CD14-positive monocyte (primary cell): Measurements from ENCODE around the gene FAM120B. TPM values are rescaled to one million over a fixed set of nuclear protein-coding genes. Genes with fewer than 3 reads are reported as not detected.

Source experiments
- DNase-seq, 3 donors: peaks; one replicate each; pipeline ENCODE4 v3.0.0-alpha.2; 2011 to 2022
- H2AFZ ChIP-seq: 2 replicates; pipeline ENCODE4 v1.6.0; 2012; ENCODE audit warnings: mild to moderate bottlenecking, low read depth, low read length, inconsistent platforms; ENCODE audit not compliant: insufficient read depth, poor library complexity, severe bottlenecking
- H3K27ac ChIP-seq, 2 donors: 1 replicate in 1 of 2; 2 replicates in 1 of 2; pipeline ENCODE4 v1.5.1; 2012 to 2013; ENCODE audit warnings: low read length in 2 of 2, control low read depth in 1 of 2, inconsistent platforms in 1 of 2, low read depth in 1 of 2, mild to moderate bottlenecking in 1 of 2
- H3K27me3 ChIP-seq, 2 donors: one replicate each; pipeline versions ENCODE4 v1.6.0 to v1.6.1; 2011 to 2013; ENCODE audit warnings: low read length in 2 of 2; ENCODE audit not compliant: control insufficient read depth in 2 of 2, insufficient read depth in 2 of 2
- H3K36me3 ChIP-seq, 2 donors: replicated peaks in 1 of 2; 1 replicate in 1 of 2; 2 replicates in 1 of 2; pipeline versions ENCODE4 v1.5.1 to v1.6.1; 2012 to 2013; ENCODE audit warnings: low read length in 2 of 2, control low read depth in 1 of 2, inconsistent platforms in 1 of 2, mild to moderate bottlenecking in 1 of 2; ENCODE audit not compliant: insufficient read depth in 2 of 2, control insufficient read depth in 1 of 2
- H3K4me1 ChIP-seq, 2 donors: 1 replicate in 1 of 2; 2 replicates in 1 of 2; pipeline versions ENCODE4 v1.5.1 to v1.6.1; 2012 to 2013; ENCODE audit warnings: low read length in 2 of 2, control low read depth in 1 of 2, inconsistent platforms in 1 of 2, mild to moderate bottlenecking in 1 of 2, moderate library complexity in 1 of 2; ENCODE audit not compliant: insufficient read depth in 2 of 2, control insufficient read depth in 1 of 2
- H3K4me2 ChIP-seq: replicated peaks from 2 replicates; pipeline ENCODE3; 2012; ENCODE audit warnings: low read length, moderate library complexity, mild to moderate bottlenecking; ENCODE audit not compliant: poor library complexity, severe bottlenecking; ENCODE audit errors: extremely low read depth
- H3K4me3 ChIP-seq, 3 experiments: fragments of 200-600 bp in 1 of 3; sonication (generic) in 1 of 3; replicated peaks in 1 of 3; 1 replicate in 2 of 3; 2 replicates in 1 of 3; pipeline ENCODE4 v1.5.1; 2011 to 2013; ENCODE audit warnings: low read length in 3 of 3, mild to moderate bottlenecking in 3 of 3, control low read depth in 2 of 3, low read depth in 2 of 3, inconsistent platforms in 1 of 3, moderate library complexity in 1 of 3
- H3K79me2 ChIP-seq: 2 replicates; pipeline ENCODE4 v1.6.0; 2012; ENCODE audit warnings: mild to moderate bottlenecking, control low read depth, inconsistent platforms, low read length, moderate library complexity; ENCODE audit not compliant: insufficient read depth
- H3K9ac ChIP-seq: 2 replicates; pipeline ENCODE4 v1.6.0; 2017; ENCODE audit warnings: low read length, mild to moderate bottlenecking; ENCODE audit not compliant: insufficient read depth, poor library complexity, severe bottlenecking
- H3K9me3 ChIP-seq, 2 donors: replicated peaks in 1 of 2; 1 replicate in 1 of 2; 2 replicates in 1 of 2; pipeline versions ENCODE4 v1.5.1 to v1.6.1; 2012 to 2013; ENCODE audit warnings: low read length in 2 of 2, control low read depth in 1 of 2; ENCODE audit not compliant: control insufficient read depth in 1 of 2, insufficient read depth in 1 of 2
- H4K20me1 ChIP-seq: 2 replicates; pipeline ENCODE4 v1.6.0; 2012; ENCODE audit warnings: mild to moderate bottlenecking, low read length, control low read depth, moderate library complexity; ENCODE audit not compliant: insufficient read depth
- H3K27ac Mint-ChIP-seq, 7 donors: one replicate each; pipeline ENCODE4 v1.8.0; 2020; ENCODE audit warnings: mild to moderate bottlenecking in 7 of 7, mixed read lengths in 7 of 7, moderate library complexity in 6 of 7, inconsistent platforms in 2 of 7
- H3K27me3 Mint-ChIP-seq, 3 donors: one replicate each; pipeline ENCODE4 v1.8.0; 2021 to 2022; ENCODE audit warnings: low read depth in 3 of 3, mild to moderate bottlenecking in 3 of 3, mixed read lengths in 3 of 3, moderate library complexity in 3 of 3, inconsistent platforms in 1 of 3
- H3K36me3 Mint-ChIP-seq, 2 donors: one replicate each; pipeline ENCODE4 v1.8.0; 2020; ENCODE audit warnings: mixed read lengths in 2 of 2, inconsistent platforms in 1 of 2, mild to moderate bottlenecking in 1 of 2
- H3K4me1 Mint-ChIP-seq: one replicate; pipeline ENCODE4 v1.8.0; 2020; ENCODE audit warnings: mild to moderate bottlenecking, mixed read lengths
- H3K4me3 Mint-ChIP-seq, 2 donors: one replicate each; pipeline ENCODE4 v1.8.0; 2020; ENCODE audit warnings: mild to moderate bottlenecking in 2 of 2, mixed read lengths in 2 of 2, moderate library complexity in 1 of 2
- H3K9me3 Mint-ChIP-seq, 7 donors: one replicate each; pipeline ENCODE4 v1.8.0; 2020 to 2022; ENCODE audit warnings: mixed read lengths in 7 of 7, mild to moderate bottlenecking in 6 of 7, moderate library complexity in 6 of 7, inconsistent platforms in 2 of 7
- CTCF ChIP-seq: fragments of 200-600 bp; IDR thresholded peaks from one replicate; pipeline ENCODE4 v1.8.0; 2022; ENCODE audit warnings: antibody characterized with exemption, mild to moderate bottlenecking
- WGBS: methylation state at CpG from one replicate; pipeline ENCODE4 v1.1.5; 2013; ENCODE audit warnings: missing lambda C conversion rate; ENCODE audit not compliant: insufficient coverage; 5-methylcytosine and 5-hydroxymethylcytosine counted together
- intact Hi-C, 2 donors: fragments of 100-400 bp; cut with micrococcal nuclease; formaldehyde crosslinking; loops; one replicate each; pipeline versions ENCODE4 v1.15.0 to v1.15.1; 2023
- polyA plus RNA-seq, 3 donors: library from polyadenylated mRNA; depleted of rRNA in 1 of 3; unstranded in 2 of 3; stranded (reverse) in 1 of 3; fragments of 300-500 nt in 2 of 3; fragments of >200 nt in 1 of 3; fragmentation: Illumina TruSeq in 2 of 3; gene quantifications; 1 replicate in 2 of 3; 2 replicates in 1 of 3; pipeline ENCODE4 v1.2.3, GENCODE V29; 2012 to 2021

The FAM120B gene
- polyA plus RNA-seq, 3 donors, result 10.6 to 20.2 (median 11.2) TPM

DNA sequence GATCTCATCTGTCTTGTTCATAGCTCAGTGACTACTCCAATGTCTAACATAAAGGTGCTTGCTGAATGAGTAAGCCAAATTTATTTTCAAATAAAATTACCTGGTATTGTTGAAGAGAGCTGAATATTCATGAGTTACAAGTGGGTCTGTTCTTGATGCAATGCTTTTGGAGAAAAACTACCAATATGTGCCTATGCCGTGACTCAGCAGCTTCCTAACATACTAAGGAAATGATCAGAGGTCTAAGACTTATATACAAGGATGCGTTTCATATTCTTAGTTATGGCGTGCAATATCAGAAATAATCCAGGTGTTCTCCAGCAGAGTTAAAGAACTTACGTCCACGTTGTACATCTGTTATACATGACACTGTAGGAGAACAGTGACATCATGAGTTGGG is 5.1 kb downstream of the FAM120B start:
- Histone ChIP-seq H3K4me1 (peaks cover 17 to 19% of the 10 kb centered on the region in 2 donors), H3K9ac (no peak overlapping the region), H4K20me1 (peaks cover 71% of the 10 kb centered on the region), H3K36me3 (peaks cover 0 to 21% of the 10 kb centered on the region in 2 donors), H3K4me2 (no peak overlapping the region), H3K79me2 (peaks cover 99% of the 10 kb centered on the region), H3K9me3 (no peaks in the 10 kb centered on the region), H3K27ac (no peak overlapping the region), H3K4me3 (no peak overlapping the region), H3K27me3 (no peaks in the 10 kb centered on the region), H2AFZ (no peak overlapping the region)
- Mint-ChIP-seq H3K27me3 (peaks cover 0 to 3% (median 0%) of the 10 kb centered on the region in 3 donors), H3K4me1 (peaks cover 44% of the 10 kb centered on the region), H3K36me3 (peaks cover 20 to 26% of the 10 kb centered on the region in 2 donors), H3K4me3 (no peak overlapping the region), H3K9me3 (no peaks in the 10 kb centered on the region), H3K27ac (peak overlapping the region in 2 of 7 donors; percentile 26 to 51)
- no peak for DNase-seq
- TF ChIP-seq CTCF, result no peak
- WGBS, result no CpG with 5 or more reads among the region's 5 CpGs
- intact Hi-C loops, result no loop called here

GRCh38 chr6:170312876-170313275 is 6.3 kb downstream of the FAM120B start:
- no peak overlapping the region for H3K4me3 Mint-ChIP-seq
- Histone ChIP-seq H3K27me3 (no peaks in the 10 kb centered on the region), H3K9ac (no peak overlapping the region), H4K20me1 (peaks cover 82% of the 10 kb centered on the region), H2AFZ (no peak overlapping the region), H3K4me1 (peaks cover 8% of the 10 kb centered on the region in 2 donors), H3K27ac (no peak overlapping the region), H3K36me3 (peaks cover 4 to 33% of the 10 kb centered on the region in 2 donors), H3K4me3 (no peak overlapping the region), H3K9me3 (no peaks in the 10 kb centered on the region), H3K4me2 (no peak overlapping the region), H3K79me2 (peaks cover 92% of the 10 kb centered on the region)
- peaks cover 24 to 33% of the 10 kb centered on the region in 2 donors for H3K36me3 Mint-ChIP-seq
- peak overlapping the region in 3 of 7 donors; percentile 28 to 46 (median 44) for H3K27ac Mint-ChIP-seq
- no peak for DNase-seq
- H3K9me3 Mint-ChIP-seq, result no peaks in the 10 kb centered on the region
- TF ChIP-seq CTCF, result no peak
- H3K4me1 Mint-ChIP-seq, result peaks cover 33% of the 10 kb centered on the region
- intact Hi-C loops, result no loop called here
- H3K27me3 Mint-ChIP-seq, result no peaks in the 10 kb centered on the region
- WGBS, result no CpG with 5 or more reads among the region's 2 CpGs
